GM12873 (cell line): ENCODE measurements around the gene DCAF11.

Experiments used
- TF ChIP-seq, protein P1 (sequence below): IDR thresholded peaks from 2 replicates; pipeline ENCODE4 v1.5.1; 2012; ENCODE audit warnings: low read depth, mild to moderate bottlenecking, moderate library complexity, low read length, control low read depth; ENCODE audit not compliant: insufficient read depth; ENCODE audit errors: missing control alignments

The DCAF11 gene

DNA sequence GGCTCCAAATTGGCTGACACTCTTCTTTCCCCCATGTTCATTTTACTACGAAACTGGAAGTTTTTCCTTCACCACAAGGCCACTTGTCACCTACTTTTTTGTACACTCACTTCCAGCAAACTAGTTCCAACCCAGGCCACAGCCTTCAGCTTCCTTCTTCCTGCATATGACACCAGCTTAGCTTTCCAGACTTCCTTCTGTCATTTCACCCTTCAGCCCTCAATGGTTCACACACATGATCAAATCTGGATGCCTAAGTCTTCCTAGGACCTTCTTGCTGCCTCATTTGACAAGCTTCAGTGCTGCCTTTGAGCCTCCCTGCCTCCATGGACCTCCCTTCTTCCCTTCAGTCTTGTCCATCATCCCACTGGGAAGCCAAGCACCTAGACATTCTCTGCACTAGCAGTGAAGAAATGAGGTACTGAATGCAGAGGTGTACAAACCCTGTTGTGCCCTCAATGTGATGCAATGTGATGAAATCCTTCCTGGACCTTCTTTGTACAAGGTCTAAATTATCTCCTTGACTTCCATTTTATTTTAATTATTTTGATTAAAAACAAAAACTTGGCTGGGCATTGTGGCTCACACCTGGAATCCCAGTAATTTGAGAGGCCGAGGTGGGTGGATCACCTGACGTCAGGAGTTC lies 53.0 kb downstream of the DCAF11 start:
- TF ChIP-seq, protein P1, sequence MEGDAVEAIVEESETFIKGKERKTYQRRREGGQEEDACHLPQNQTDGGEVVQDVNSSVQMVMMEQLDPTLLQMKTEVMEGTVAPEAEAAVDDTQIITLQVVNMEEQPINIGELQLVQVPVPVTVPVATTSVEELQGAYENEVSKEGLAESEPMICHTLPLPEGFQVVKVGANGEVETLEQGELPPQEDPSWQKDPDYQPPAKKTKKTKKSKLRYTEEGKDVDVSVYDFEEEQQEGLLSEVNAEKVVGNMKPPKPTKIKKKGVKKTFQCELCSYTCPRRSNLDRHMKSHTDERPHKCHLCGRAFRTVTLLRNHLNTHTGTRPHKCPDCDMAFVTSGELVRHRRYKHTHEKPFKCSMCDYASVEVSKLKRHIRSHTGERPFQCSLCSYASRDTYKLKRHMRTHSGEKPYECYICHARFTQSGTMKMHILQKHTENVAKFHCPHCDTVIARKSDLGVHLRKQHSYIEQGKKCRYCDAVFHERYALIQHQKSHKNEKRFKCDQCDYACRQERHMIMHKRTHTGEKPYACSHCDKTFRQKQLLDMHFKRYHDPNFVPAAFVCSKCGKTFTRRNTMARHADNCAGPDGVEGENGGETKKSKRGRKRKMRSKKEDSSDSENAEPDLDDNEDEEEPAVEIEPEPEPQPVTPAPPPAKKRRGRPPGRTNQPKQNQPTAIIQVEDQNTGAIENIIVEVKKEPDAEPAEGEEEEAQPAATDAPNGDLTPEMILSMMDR = no peak

DNA sequence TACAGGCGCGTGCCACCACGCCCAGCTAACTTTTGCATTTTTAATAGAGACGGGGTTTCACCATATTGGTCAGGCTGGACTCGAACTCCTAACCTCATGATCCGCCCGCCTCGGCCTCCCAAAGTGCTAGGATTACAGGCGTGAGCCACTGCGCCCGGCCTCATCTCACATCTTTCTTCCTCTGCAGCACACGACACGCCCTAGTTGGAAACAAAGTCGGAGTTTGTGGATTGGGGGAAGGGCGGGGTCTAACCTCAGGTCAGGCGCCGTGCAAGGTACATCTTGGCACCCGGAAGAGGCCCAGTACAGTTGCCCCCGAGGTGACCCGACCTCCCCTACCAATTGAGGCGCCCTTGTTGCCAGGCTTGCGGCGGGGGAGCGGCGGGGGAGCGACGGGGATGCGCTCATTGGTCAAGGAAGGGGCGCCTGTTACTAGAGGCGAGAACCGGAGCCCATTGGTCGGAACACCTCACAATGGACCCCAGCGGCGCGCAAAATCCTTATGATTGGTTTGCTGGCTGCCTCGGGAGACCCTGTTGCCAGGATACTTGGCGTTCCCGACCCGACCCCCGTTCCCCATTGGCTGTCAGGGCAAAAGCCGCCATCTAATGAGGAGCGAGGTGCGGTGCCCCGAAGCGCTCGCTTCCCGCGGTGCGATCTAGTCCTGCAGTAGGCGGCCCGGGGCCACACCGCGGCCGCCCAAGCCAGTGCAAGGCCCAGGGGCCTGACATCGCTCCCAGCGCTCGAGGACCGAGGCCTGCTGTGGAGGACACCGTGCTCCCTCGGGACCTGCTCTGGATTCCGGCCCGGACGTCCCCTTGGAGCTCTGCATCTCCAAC lies 57.1 kb downstream of the DCAF11 start, which contains the start of gene REC8:
Gene REC8 (plus strand): TSS at position 659 of the 839 bp plus-strand sequence. CDS start 473 bp downstream, outside the sequence.
- TF ChIP-seq, protein P1 = peak; percentile 2

DNA sequence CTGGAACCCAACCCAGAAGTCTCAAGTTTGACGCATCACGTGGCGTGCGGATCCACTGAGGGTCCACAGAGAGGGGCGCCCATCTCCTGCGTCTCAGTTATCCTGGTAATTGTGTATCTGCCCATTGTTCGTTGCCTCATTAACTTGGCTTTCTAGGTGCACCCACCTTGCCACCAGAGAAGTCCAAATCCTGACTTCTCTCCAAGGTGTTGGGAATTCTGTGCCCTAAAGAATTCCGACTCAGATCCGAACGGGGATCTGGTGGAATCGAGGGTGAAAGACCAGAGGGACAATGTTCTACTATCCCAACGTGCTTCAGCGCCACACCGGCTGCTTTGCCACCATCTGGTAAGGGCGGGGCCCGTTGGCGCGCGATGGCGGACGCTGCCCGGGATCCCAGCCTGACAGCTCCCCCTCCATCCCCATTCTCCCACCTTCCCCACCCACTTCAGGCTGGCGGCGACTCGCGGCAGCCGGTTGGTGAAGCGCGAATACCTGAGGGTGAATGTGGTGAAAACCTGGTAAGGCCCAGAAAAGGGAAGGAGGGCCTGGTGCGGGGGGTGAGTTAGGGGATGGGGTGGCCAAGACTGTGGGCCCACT lies 57.8 kb downstream of the DCAF11 start:
- TF ChIP-seq, protein P1 = no peak

DNA sequence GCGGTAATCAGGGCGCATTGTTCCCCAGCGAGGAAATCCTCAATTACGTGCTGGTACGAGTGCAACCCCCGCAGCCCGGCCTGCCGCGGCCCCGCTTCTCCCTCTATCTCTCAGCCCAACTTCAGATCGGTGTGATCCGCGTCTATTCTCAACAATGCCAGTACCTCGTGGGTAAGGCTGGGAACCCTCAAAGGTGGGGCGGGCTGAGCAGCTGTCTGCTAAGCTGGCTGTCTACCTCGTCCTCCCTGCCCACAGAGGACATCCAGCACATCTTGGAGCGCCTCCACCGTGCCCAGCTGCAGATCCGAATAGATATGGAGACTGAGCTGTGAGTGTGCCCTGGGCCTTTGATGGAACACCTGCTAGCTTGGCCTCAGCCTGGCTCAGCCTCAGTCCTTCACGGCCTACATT lies 58.3 kb downstream of the DCAF11 start:
- TF ChIP-seq, protein P1 = no peak
